Measurements from ENCODE around the gene LSMEM2.
"Not testable (repeated sequence)": the region's sequence is repeated elsewhere in the genome, so short reads cannot be mapped to it uniquely, and the experiment has no call there.

Gene LSMEM2

GRCh38 chr3:50300681-50301254 lies 21.9 kb downstream of the LSMEM2 start:
- ChIA-PET POLR2A (ENCODE audit: low non-redundant PET) (no interaction called here), CTCF (no interaction called here)
- H3K27ac ChIP-seq, result peak overlapping the region; percentile 93
- TF ChIP-seq CTCF (conservative IDR thresholded peaks at IDR 0.05; ENCODE audit: low read depth), result no peak
- DNase-seq (ENCODE audit: low spot score), result no peak

DNA sequence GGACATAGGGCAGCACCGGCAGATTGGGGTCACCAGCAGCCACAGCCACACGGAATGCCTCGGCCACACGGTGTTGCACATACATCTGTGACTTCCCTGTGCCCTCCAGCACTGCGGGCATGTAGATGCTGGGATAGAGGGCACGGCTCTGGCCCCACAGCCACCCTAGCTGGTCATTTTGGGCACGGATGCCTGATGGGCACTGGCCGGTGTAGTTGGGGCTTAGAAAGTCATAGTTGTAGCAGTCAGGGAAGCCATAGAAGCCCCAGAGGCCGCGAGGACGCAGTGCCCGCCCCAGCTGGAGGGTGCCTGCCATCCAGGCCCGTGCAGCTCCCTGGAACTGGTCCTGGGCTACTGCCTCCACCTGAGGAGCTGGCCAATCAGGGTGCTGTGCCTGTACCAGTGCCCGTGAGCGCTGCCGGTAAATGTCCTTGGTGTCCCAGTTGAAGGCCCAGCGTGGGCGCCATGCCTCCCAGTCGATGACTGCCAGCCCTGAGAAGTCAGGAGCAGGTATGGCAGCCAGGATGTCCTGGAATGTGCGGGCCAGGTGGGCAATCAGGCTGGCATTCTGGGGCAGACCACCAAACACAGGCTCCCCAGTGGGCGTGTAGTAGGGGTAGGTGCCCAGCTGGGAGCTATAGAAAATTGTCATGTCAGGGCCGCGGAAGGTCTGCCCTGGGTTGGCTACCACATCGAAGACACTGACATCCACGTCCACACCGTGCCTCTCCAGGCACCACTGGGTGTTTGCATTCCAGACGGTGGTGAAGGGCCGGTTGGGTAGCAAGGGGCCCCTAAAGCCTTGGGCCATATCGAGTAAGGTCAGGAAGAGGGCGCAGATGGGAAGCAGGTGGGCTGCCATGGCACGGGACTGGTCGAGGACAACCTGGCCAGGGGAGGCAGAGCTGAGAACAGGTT lies 23.5 kb downstream of the LSMEM2 start:
- TF ChIP-seq CTCF (conservative IDR thresholded peaks at IDR 0.05; ENCODE audit: low read depth), result no peak
- H3K27ac ChIP-seq, result peak overlapping the region; percentile 93
- ChIA-PET CTCF (no interaction called here), POLR2A (ENCODE audit: low non-redundant PET) (no interaction called here)
- DNase-seq (ENCODE audit: low spot score), result no peak

GRCh38 chr3:50303013-50303815 lies 24.3 kb downstream of the LSMEM2 start, which contains the start of gene HYAL1:
TSS of gene HYAL1 (minus strand) at chr3:50303574. CDS start at chr3:50302956, 618 bp downstream.
- peak within 1 kb of the TSS; percentile 93 for H3K27ac ChIP-seq
- CTCF ChIA-PET, result interaction anchor here (0.6 kb wide), 1 partner anchor 784 kb away, joined by 3 read pairs; no protein-coding TSS in a partner anchor
- no peak for DNase-seq (ENCODE audit: low spot score)
- no peak; the same call in 1 of the 2 replicates for TF ChIP-seq CTCF (conservative IDR thresholded peaks at IDR 0.05; ENCODE audit: low read depth)
- POLR2A ChIA-PET (ENCODE audit: low non-redundant PET), result no interaction called here

- POLR2A ChIA-PET (ENCODE audit: low non-redundant PET), result no interaction called here
- CTCF ChIA-PET, result interaction anchor here (0.6 kb wide), 1 partner anchor 19 kb away, joined by 5 read pairs; no protein-coding TSS in a partner anchor
- no peak overlapping the region for H3K27ac ChIP-seq
- no peak for TF ChIP-seq CTCF (conservative IDR thresholded peaks at IDR 0.05; ENCODE audit: low read depth)
- no peak for DNase-seq (ENCODE audit: low spot score)
Measured at GRCh38 chr3:50304601-50305000, 25.7 kb downstream of the LSMEM2 start.

DNA sequence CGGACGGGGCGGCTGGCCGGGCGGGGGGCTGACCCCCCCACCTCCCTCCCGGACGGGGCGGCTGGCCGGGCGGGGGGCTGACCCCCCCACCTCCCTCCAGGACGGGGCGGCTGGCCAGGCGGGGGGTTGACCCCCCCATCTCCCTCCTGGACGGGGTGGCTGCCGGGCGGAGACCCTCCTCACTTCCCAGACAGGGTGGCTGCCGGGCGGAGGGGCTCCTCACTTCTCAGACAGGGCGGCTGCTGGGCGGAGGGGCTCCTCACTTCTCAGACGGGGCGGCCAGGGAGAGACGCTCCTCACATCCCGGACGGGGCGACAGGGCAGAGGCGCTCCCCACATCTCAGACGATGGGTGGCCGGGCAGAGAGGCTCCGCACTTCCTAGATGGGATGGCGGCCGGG lies 33.2 kb downstream of the LSMEM2 start:
- DNase-seq (ENCODE audit: low spot score); H3K27ac ChIP-seq; POLR2A ChIA-PET (ENCODE audit: low non-redundant PET); CTCF ChIA-PET: not testable (repeated sequence)

DNA sequence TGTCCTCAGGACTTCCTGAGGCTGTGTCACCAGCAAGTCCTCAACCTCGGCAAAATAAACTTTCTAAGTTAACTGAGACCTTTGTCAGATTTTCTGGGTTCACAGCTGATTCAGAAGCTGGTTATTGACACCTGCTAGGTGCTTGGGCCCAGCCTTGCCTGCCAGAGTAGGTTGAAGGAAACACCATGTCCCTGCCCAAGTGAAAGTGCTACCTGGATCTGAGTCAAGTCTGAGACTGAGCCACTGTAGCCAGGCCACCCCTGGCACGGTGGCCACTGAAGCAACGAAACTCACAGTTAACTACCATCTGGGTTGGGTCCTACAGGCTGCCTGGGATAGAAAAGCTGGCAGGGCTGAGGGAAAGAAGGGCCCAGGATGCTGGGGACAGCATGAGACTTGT lies 35.5 kb downstream of the LSMEM2 start:
- no peak for TF ChIP-seq CTCF (conservative IDR thresholded peaks at IDR 0.05; ENCODE audit: low read depth)
- ChIA-PET CTCF (no interaction called here), POLR2A (ENCODE audit: low non-redundant PET) (no interaction called here)
- no peak for DNase-seq (ENCODE audit: low spot score)
- H3K27ac ChIP-seq, result peak overlapping the region; percentile 97
